ES-I3 (cell line): ENCODE measurements around the gene CBX1.

Experiments
- H3K36me3 ChIP-seq: 2 replicates; pipeline ENCODE4 v1.6.1; 2013; ENCODE audit warnings: mild to moderate bottlenecking, low read length, control low read depth, moderate library complexity; ENCODE audit not compliant: insufficient read depth
- H3K4me1 ChIP-seq: 2 replicates; pipeline ENCODE4 v1.6.1; 2013; ENCODE audit warnings: mild to moderate bottlenecking, control low read depth, low read length; ENCODE audit not compliant: insufficient read depth
- H3K9ac ChIP-seq: 2 replicates; pipeline ENCODE4 v1.6.1; 2013; ENCODE audit warnings: low read depth, mild to moderate bottlenecking, low read length, moderate library complexity
- H3K9me3 ChIP-seq: 2 replicates; pipeline ENCODE4 v1.6.1; 2013; ENCODE audit warnings: mild to moderate bottlenecking, low read length, moderate library complexity; ENCODE audit not compliant: control insufficient read depth, insufficient read depth

The CBX1 gene

DNA sequence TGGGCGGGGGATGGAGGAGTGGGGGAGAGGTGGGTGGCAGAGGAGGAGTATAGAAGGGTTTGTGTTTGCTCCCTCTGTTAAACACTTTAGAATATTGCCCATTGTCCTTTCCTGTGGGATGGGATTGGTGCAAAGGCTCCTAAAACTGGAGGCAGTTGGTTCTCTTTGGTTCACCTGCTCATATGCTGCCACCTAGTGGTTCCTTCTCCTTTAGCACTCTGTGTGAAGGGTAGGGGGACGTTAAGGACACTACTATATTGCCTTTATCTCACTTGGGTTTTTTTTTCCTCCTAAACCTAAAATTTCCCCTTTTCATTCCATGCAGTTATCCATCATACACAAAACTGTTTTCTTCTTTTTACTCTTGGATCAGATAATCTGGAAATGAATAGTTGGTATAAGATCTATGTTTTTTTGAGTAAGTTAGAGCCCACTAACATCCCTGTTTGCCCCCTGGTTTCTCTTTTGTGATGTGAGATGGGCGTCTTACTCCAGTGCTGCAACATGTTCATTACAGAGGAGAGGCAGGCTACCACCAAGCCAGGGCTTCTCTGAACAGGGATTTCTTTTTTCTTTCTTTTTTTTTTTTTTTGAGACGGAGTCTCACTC lies 30.0 kb upstream of the CBX1 start:
- no peak overlapping the region for H3K9ac ChIP-seq
- no peaks in the 10 kb centered on the region for H3K36me3 ChIP-seq
- no peaks in the 10 kb centered on the region for H3K9me3 ChIP-seq
- H3K4me1 ChIP-seq: peaks cover 4% of the 10 kb centered on the region; the same call in 1 of the 2 replicates

DNA sequence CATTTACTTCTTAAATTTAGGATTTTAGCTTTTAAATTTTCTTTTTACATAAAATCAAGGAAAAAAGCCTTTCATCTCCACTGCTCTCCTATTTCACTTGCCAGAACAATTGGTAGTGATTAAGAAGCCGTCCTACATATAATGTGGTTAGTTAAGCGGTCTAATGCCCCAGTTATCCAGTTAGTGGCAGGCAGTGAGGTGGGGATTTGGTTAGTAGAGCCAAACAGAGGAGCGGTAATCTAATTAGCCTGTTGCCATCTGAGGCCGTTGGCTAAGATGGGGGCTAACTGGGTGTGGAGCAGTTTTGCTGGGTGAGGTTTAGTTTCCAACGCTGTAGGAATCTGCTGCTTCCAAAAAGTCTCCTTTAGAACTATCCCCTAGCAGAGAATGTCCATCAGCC lies 28.7 kb upstream of the CBX1 start:
- H3K9ac ChIP-seq: no peak overlapping the region
- no peaks in the 10 kb centered on the region for H3K9me3 ChIP-seq
- H3K36me3 ChIP-seq: no peaks in the 10 kb centered on the region
- peaks cover 4% of the 10 kb centered on the region; the same call in 1 of the 2 replicates for H3K4me1 ChIP-seq

DNA sequence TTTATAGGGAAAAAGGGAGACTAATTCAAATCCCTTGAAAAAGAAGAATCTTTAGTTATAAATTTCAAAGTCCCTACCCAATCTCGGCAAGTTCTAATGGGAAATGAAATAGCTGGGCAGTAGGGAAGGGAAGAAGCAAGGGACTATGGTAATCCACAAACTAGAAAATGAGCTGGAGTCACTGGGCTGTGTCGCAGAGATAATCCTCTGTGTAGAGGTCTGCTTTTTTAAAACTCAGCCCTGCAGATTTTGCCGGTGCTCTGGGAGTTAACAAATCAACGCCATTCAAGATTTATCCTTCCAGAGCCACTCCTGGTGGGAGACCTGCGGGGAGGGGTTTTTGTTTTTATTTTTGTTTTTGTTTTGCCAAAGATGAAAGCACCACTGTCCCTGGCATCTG lies 27.1 kb upstream of the CBX1 start:
- Histone ChIP-seq H3K9me3 (no peaks in the 10 kb centered on the region), H3K36me3 (no peaks in the 10 kb centered on the region; the same call in 1 of the 2 replicates), H3K4me1 (peaks cover 4% of the 10 kb centered on the region; the same call in 1 of the 2 replicates), H3K9ac (no peak overlapping the region)

DNA sequence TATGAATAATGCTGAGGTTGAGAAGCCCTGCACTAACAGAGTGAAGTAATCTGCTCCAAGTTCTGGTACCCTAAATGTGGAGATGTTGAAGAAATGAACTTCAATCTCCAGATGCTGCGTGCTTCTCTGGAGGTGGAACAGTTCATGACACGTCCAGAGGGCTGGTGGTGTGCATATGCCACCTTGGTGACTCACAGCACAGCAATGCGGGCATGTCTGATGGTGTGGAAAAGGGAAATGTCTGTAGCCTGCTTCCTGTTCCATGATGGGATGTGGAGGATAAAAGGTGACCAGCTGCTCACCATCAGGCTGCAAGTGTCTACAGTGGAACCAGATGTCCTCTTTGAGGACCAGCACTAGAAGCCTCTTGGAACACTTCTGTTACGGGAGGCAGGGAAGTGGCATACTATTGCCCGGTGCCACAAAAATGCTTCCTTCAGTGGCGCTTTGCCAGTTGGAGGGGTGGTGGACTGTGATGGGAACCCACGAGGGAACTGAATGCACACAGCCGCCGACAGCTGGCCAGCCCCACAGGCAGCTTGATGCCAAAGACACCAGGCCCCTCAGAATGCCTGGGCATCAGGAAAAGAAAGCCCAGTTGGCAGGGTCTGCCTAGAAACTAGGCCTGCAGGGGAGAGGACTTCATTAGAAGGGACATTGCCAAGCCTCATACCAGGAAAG lies 26.2 kb upstream of the CBX1 start:
- Histone ChIP-seq H3K9me3 (no peaks in the 10 kb centered on the region), H3K36me3 (no peaks in the 10 kb centered on the region; the same call in 1 of the 2 replicates), H3K4me1 (peaks cover 4% of the 10 kb centered on the region; the same call in 1 of the 2 replicates), H3K9ac (no peak overlapping the region)

DNA sequence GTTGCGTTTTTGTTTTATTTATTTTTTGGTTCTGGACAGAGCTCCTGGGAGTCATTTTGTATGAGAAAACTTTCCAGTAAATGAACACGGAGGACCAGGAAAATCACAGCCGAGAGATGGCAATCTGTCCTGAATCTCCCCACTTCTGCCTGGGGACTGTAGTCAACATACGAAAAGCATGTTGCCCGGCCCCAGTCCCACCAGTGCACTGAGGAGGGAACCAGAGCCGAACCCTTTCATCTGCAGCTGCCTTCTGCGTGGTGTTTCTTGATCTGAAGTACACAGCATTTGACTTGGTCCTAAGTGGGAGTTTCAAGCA lies 25.2 kb upstream of the CBX1 start:
- Histone ChIP-seq H3K36me3 (peaks cover under 1% of the 10 kb centered on the region; the same call in 1 of the 2 replicates), H3K4me1 (peaks cover 4% of the 10 kb centered on the region; the same call in 1 of the 2 replicates), H3K9me3 (no peaks in the 10 kb centered on the region), H3K9ac (no peak overlapping the region)

DNA sequence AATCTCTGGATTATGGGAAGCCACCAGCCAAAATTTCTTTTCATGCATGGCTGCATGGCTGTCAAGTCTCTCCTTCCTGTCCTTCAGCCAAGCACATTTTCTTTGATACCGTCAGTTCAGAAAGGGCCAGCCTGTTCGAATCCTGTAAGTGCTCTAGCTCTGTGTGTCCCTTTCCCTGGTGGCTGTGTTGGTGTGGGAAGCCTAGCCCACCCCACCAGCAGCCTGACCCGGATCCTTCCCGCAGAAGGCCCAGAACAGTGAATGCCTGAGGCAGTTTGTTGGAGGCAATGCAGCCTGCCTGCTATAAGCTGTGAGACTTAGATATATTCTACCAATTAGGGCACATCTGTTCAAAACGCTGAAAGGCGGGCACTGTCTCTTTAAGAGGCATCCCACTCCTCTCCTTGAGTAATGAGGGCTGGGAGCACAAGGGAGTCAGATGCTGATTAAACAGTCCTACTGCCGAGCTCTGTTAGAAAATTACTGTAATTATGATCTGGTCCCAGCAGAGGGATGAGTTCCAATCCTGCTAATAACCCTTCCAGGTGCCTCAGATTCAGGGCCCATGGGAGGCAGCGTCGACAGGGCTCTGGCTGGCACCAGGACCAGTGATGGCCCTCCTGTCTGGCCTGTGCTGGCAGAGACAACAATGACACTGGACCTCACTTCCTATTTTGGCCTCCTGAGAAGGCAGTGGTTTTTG lies 24.7 kb upstream of the CBX1 start:
- H3K36me3 ChIP-seq: peaks cover 6% of the 10 kb centered on the region
- H3K9ac ChIP-seq: no peak overlapping the region
- peaks cover 4% of the 10 kb centered on the region; the same call in 1 of the 2 replicates for H3K4me1 ChIP-seq
- H3K9me3 ChIP-seq: no peaks in the 10 kb centered on the region

DNA sequence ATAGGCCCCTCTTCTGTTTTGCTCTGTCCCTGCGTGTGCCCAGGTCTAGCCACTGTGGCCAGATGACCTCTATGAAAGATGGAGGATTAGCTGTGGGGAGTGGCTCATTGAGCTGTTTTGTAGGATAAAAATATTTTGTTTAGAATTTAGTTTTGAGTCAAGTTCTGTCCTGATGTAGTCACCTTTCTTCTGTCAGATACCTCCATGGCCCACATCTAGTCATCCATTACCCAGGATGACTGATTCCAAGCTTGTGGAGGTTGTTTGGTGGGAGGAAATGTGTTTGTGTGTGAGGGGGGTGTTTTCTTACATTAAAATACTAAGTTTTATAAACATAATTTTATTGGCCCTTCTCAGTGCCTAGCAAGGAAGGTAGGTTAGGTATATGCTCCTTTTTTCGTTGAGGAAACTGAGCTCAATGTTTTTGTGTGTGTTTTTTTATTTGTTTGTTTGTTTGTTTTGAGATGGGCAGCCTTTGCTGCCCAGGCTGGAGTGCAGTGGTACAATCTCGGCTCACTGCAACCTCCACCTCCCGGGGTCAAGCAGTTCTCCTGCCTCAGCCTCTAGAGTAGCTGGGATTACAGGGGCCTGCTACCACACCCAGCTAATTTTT lies 22.6 kb upstream of the CBX1 start:
- H3K9ac ChIP-seq: no peak overlapping the region
- no peaks in the 10 kb centered on the region for H3K9me3 ChIP-seq
- peaks cover 4% of the 10 kb centered on the region; the same call in 1 of the 2 replicates for H3K4me1 ChIP-seq
- H3K36me3 ChIP-seq: peaks cover 8% of the 10 kb centered on the region

DNA sequence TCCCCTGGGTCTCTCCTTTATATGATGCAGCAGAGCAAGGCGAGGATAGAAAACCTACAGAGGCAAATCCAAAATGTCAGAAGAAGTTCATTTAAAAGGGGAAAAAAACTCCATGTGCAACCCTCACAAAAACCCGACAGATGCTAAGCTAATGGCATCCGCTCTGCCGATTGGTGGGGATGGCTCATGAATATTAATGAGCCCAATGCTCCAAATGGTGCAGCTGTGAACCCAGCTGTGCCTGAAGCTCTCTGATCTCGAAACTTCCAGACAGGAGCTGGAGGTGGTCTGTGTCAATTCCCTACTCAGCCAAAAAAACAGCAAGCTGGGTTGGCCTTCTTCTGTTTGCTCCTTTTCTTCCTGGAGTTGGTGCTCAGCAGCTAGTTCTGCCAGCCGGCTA lies 21.8 kb upstream of the CBX1 start:
- Histone ChIP-seq H3K9me3 (no peaks in the 10 kb centered on the region), H3K36me3 (peaks cover 8% of the 10 kb centered on the region), H3K9ac (no peak overlapping the region), H3K4me1 (peaks cover 4% of the 10 kb centered on the region; the same call in 1 of the 2 replicates)

DNA sequence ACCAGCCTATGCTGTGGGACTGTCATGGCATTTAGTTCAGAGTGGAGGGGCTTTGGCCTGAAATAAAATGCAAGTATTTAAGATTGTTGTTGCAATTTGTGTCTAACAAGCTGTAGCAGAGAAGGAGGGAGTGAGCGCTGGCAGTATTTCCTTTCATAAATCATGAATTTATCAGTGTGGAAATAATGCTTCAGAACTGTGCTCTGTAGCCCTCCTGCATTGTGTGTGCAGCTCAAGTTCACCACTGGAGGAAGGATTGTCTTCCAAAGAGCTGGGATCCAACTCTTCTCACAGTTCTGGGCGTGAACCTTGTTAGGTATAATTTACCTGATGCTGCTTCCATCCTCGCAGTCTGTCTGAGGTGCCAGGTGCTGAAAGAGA lies 21.4 kb upstream of the CBX1 start:
- H3K9me3 ChIP-seq: no peaks in the 10 kb centered on the region
- H3K9ac ChIP-seq: no peak overlapping the region
- peaks cover 4% of the 10 kb centered on the region; the same call in 1 of the 2 replicates for H3K4me1 ChIP-seq
- peaks cover 8% of the 10 kb centered on the region for H3K36me3 ChIP-seq

DNA sequence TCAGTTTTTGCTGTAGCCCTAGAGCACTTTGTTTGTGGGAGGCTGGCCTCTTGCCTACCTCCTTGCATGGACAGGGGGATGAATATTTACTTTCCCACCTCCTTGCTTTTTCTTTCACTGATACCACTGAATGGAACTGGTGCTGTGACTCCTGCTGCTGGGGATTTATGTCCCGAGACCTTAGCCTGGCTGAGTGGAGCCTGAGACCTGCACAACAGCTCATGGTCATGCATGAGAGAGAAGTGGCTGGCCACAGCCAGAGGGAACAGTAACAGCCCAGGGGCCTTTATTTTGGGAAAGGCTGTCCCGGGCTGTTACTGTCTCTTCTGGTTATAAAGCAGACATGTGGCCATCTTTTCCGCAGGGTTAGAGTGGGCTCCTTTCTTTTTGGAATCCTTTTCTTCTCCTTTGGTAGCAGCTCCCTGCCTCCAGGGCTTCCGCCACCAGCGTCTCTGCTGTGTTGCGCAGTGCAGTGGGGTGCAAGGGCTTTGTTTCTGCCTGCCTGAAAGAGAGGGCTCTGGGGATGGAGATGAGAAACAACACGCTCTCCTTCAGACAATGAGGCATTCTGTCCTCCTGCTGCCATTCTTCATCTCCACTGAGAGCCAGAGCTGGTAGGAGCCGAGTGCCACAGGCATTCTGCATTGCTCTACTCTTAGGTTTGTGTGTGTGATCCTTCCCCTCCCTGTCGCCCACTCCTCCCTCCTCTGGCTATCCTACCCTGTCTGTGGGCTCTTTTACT lies 20.8 kb upstream of the CBX1 start:
- Histone ChIP-seq H3K9me3 (no peaks in the 10 kb centered on the region), H3K36me3 (peaks cover 8% of the 10 kb centered on the region), H3K4me1 (no peaks in the 10 kb centered on the region), H3K9ac (no peak overlapping the region)

DNA sequence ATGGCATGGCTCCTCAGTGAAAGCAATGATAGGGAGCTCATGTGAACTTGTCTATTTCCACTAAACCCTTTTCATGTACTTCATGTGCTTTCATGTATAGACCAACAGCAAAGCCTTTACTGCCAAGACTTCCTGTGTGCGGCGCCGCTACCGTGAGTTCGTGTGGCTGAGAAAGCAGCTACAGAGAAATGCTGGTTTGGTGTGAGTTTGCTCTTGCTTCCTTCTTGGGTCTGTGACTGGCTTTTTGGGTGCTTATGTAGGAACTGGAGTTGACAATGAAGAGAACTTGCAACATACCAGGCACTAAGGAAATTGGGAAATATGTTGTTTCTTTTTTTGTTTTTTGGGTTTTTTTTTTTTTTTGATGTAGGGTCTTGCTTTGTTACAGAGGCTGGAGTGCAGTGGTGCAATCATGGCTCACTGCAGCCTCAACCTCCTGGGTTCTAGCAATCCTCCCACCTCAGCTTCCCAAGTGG lies 12.0 kb upstream of the CBX1 start:
- no peak overlapping the region for H3K9ac ChIP-seq
- H3K9me3 ChIP-seq: no peaks in the 10 kb centered on the region
- peaks cover 4% of the 10 kb centered on the region for H3K36me3 ChIP-seq
- 0 out of 2 replicates have a peak, but pooled peaks cover 5% of the 10 kb centered on the region for H3K4me1 ChIP-seq

DNA sequence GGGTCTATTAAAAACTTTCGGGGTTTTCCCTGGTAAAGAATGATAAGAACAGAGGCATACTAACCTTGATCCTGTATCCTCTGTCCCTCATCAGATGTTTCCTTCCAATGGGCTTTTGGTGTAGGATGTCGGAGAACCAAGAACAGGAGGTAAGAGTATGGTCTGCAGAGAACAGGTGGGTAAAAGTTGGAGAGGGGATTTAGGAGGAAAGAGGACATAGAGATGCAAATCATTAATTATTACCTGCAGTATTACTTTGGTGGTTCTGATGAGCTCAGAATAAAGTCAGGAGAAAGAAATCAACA lies 10.6 kb upstream of the CBX1 start:
- H3K36me3 ChIP-seq: peaks cover 4% of the 10 kb centered on the region; the same call in 1 of the 2 replicates
- 0 out of 2 replicates have a peak, but pooled peaks cover 5% of the 10 kb centered on the region for H3K4me1 ChIP-seq
- no peak overlapping the region for H3K9ac ChIP-seq

DNA sequence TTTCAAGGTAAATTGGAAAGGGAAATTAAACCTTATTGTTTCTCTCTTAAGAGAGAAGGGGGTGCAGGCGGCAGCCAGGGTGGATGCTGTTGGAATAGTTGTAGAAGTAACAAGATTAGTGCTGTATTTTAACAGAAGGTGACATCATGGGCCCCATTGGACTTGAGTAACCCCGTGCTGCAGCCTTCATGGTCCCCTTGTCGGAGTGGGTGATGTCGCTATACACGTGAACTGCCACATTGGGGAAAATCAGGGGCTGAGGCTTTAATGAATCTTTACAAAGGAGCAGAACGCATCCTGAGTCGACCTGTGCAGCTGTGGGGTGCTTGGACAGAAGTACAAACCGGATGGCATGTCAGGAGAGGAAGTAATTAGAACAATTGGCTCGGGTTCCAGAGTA lies 9.5 kb upstream of the CBX1 start:
- no peak overlapping the region for H3K9ac ChIP-seq
- H3K9me3 ChIP-seq: no peaks in the 10 kb centered on the region
- H3K36me3 ChIP-seq: no peaks in the 10 kb centered on the region
- 0 out of 2 replicates have a peak, but pooled peaks cover 5% of the 10 kb centered on the region for H3K4me1 ChIP-seq

More for the DNA sequence above, 10.6 kb upstream of the CBX1 start:
- no peaks in the 10 kb centered on the region for H3K9me3 ChIP-seq
